HCT116 (cell line): ENCODE data around the gene TRIM14.

Source experiments
- EZH2 ChIP-seq: fragments of 200-600 bp; sonication (generic); IDR thresholded peaks from 2 replicates; pipeline ENCODE4 v1.6.1; 2017; ENCODE audit warnings: antibody characterized with exemption, mixed run types
- POLR2A ChIP-seq: IDR thresholded peaks from 2 replicates; pipeline ENCODE4 v1.7.0; 2011; ENCODE audit warnings: borderline replicate concordance; ENCODE audit not compliant: insufficient read depth, insufficient read length; ENCODE audit errors: extremely low read depth
- RAD21 ChIP-seq: IDR thresholded peaks from 2 replicates; pipeline ENCODE4 v1.6.1; 2012; ENCODE audit warnings: low read depth, mild to moderate bottlenecking
- TF ChIP-seq, protein P1 (sequence below), 3 experiments: fragments of 200-600 bp in 1 of 3; sonication (generic) in 1 of 3; IDR thresholded peaks in 2 of 3; conservative IDR thresholded peaks in 1 of 3; 2 replicates each; pipeline ENCODE4 v1.5.1; 2012 to 2017; ENCODE audit warnings: low read depth in 2 of 3, low read length in 2 of 3, antibody characterized with exemption in 1 of 3, borderline replicate concordance in 1 of 3, control low read depth in 1 of 3, mild to moderate bottlenecking in 1 of 3, mixed read lengths in 1 of 3, mixed run types in 1 of 3, moderate library complexity in 1 of 3; ENCODE audit not compliant: insufficient read depth in 1 of 3

DNA sequence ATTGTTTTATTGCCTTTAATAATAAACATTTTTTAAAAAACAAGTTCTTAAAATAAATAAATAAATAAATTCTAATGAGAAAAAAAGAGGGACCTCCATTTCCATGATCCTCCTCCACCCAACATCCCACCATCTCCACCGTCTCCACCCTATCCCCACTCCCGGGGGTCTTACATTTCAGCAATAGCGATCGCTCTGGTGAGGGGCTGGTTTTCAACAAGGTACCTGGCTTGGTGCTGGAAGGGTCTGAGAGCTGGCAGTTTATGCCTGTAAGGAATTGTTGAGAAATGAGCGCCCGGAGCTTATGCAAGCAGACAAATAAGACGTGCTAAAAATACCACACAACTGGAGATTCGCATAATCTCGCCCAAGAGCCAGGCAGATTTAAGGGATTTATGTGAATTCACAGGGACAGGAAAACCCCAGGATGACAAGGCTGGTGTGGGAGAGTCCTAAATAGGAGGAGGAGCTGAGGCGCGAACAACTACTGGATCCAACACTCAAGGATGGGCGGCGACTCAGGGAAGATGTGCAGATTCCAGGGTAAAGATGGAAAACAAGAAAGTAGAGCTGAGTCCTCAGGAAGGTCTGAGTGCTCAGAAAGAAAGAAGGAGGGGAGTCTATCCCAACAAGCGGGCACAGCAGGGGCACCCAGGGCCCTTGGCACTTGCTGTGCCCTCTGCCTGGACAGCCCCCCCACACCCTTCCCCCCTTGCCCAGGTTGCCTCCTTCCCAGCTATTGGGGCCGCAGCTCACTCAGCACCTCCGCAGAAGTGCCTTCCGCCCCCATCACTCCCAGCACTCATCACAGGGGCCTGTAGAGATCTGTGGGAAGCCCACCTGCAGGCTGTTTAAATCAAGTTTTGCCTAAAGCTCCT lies 27.0 kb downstream of the TRIM14 start:
- TF ChIP-seq, protein P1, sequence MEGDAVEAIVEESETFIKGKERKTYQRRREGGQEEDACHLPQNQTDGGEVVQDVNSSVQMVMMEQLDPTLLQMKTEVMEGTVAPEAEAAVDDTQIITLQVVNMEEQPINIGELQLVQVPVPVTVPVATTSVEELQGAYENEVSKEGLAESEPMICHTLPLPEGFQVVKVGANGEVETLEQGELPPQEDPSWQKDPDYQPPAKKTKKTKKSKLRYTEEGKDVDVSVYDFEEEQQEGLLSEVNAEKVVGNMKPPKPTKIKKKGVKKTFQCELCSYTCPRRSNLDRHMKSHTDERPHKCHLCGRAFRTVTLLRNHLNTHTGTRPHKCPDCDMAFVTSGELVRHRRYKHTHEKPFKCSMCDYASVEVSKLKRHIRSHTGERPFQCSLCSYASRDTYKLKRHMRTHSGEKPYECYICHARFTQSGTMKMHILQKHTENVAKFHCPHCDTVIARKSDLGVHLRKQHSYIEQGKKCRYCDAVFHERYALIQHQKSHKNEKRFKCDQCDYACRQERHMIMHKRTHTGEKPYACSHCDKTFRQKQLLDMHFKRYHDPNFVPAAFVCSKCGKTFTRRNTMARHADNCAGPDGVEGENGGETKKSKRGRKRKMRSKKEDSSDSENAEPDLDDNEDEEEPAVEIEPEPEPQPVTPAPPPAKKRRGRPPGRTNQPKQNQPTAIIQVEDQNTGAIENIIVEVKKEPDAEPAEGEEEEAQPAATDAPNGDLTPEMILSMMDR (IDR thresholded peaks at IDR 0.05 in 2 of 3, conservative IDR thresholded peaks at IDR 0.05 in 1 of 3; ENCODE audit: borderline replicate concordance in 1 of 3, insufficient read depth in 1 of 3, low read depth in 2 of 3, low read length in 2 of 3), result no peak
- TF ChIP-seq EZH2 (no peak), RAD21 (no peak), POLR2A (no peak)
